H9 (cell line): Measurements from ENCODE around the gene SUPT20HL1. TPM values are rescaled to one million over a fixed set of nuclear protein-coding genes. Genes with fewer than 3 reads are reported as not detected.

Experiments used
- DNase-seq: peaks from one replicate; pipeline ENCODE4 v3.0.0-alpha.2; 2017
- H2AFZ ChIP-seq: one replicate; pipeline ENCODE4 v1.6.1; 2013; ENCODE audit warnings: mild to moderate bottlenecking, low read length, control low read depth, moderate library complexity
- H2AK5ac ChIP-seq: 2 replicates; pipeline ENCODE4 v1.6.1; 2013; ENCODE audit warnings: low read length, control low read depth, mixed read lengths; ENCODE audit not compliant: insufficient read length
- H2BK120ac ChIP-seq: one replicate; pipeline ENCODE4 v1.6.1; 2013; ENCODE audit warnings: low read depth, mild to moderate bottlenecking, low read length, control low read depth, inconsistent platforms; ENCODE audit not compliant: poor library complexity, severe bottlenecking
- H2BK12ac ChIP-seq: 2 replicates; pipeline ENCODE4 v1.6.1; 2013; ENCODE audit warnings: low read length, control low read depth, mixed read lengths, low read depth; ENCODE audit not compliant: insufficient read length
- H2BK15ac ChIP-seq: 2 replicates; pipeline ENCODE4 v1.6.1; 2013; ENCODE audit warnings: low read depth, low read length, control low read depth
- H2BK20ac ChIP-seq: one replicate; pipeline ENCODE4 v1.6.1; 2013; ENCODE audit warnings: low read depth, mild to moderate bottlenecking, low read length, control low read depth, inconsistent platforms; ENCODE audit not compliant: poor library complexity, severe bottlenecking
- H2BK5ac ChIP-seq: 2 replicates; pipeline ENCODE4 v1.6.1; 2013; ENCODE audit warnings: low read length, control low read depth, mixed read lengths; ENCODE audit not compliant: insufficient read length
- H3K14ac ChIP-seq: 2 replicates; pipeline ENCODE4 v1.6.1; 2013; ENCODE audit warnings: low read length, control low read depth; ENCODE audit not compliant: insufficient read depth
- H3K18ac ChIP-seq: 2 replicates; pipeline ENCODE4 v1.6.1; 2013; ENCODE audit warnings: low read depth, mild to moderate bottlenecking, mixed read lengths, low read length, control low read depth; ENCODE audit not compliant: insufficient read length
- H3K23ac ChIP-seq: 2 replicates; pipeline ENCODE4 v1.6.1; 2013; ENCODE audit warnings: low read length, control low read depth, mixed read lengths, low read depth; ENCODE audit not compliant: insufficient read length
- H3K23me2 ChIP-seq: 2 replicates; pipeline ENCODE4 v1.6.1; 2013; ENCODE audit warnings: low read depth, mild to moderate bottlenecking, mixed read lengths, low read length, control low read depth; ENCODE audit not compliant: insufficient read length, poor library complexity, severe bottlenecking
- H3K27ac ChIP-seq: 2 replicates; pipeline ENCODE4 v1.5.1; 2013; ENCODE audit warnings: low read length, control low read depth, mixed read lengths, low read depth; ENCODE audit not compliant: insufficient read length
- H3K27me3 ChIP-seq: 2 replicates; pipeline ENCODE4 v1.6.1; 2013; ENCODE audit warnings: low read length, control low read depth, inconsistent platforms; ENCODE audit not compliant: insufficient read depth
- H3K4ac ChIP-seq: 2 replicates; pipeline ENCODE4 v1.6.1; 2013; ENCODE audit warnings: low read depth, mild to moderate bottlenecking, control low read depth, inconsistent platforms, low read length, moderate library complexity
- H3K4me1 ChIP-seq: 2 replicates; pipeline ENCODE4 v1.6.1; 2013; ENCODE audit warnings: low read length, control low read depth, inconsistent platforms; ENCODE audit not compliant: insufficient read depth
- H3K4me2 ChIP-seq: 2 replicates; pipeline ENCODE4 v1.6.1; 2013; ENCODE audit warnings: low read length, control low read depth, mixed read lengths; ENCODE audit not compliant: insufficient read length, insufficient read depth
- H3K56ac ChIP-seq: 2 replicates; pipeline ENCODE4 v1.6.1; 2013; ENCODE audit warnings: low read depth, mild to moderate bottlenecking, mixed read lengths, low read length, control low read depth; ENCODE audit not compliant: insufficient read length
- H3K79me1 ChIP-seq: 2 replicates; pipeline ENCODE4 v1.6.1; 2013; ENCODE audit warnings: low read depth, mild to moderate bottlenecking, moderate library complexity, low read length, control low read depth, inconsistent platforms; ENCODE audit not compliant: insufficient read depth, poor library complexity, severe bottlenecking
- H3K79me2 ChIP-seq: 2 replicates; pipeline ENCODE4 v1.6.1; 2013; ENCODE audit warnings: low read length, control low read depth, inconsistent platforms; ENCODE audit not compliant: insufficient read depth
- H3K9ac ChIP-seq: 2 replicates; pipeline ENCODE4 v1.6.1; 2013; ENCODE audit warnings: low read length, control low read depth, mixed read lengths; ENCODE audit not compliant: insufficient read length; ENCODE audit errors: extremely low read depth
- H3K9me3 ChIP-seq: one replicate; pipeline ENCODE4 v1.6.1; 2013; ENCODE audit warnings: low read depth, low read length, inconsistent platforms; ENCODE audit not compliant: control insufficient read depth
- H3T11ph ChIP-seq: one replicate; pipeline ENCODE4 v1.6.1; 2013; ENCODE audit warnings: mild to moderate bottlenecking, low read length, control low read depth, inconsistent platforms
- H4K20me1 ChIP-seq: one replicate; pipeline ENCODE4 v1.6.1; 2013; ENCODE audit not compliant: control insufficient read depth, insufficient read length, insufficient read depth
- H4K5ac ChIP-seq: 2 replicates; pipeline ENCODE4 v1.6.1; 2013; ENCODE audit warnings: low read depth, mild to moderate bottlenecking, mixed read lengths, low read length, control low read depth; ENCODE audit not compliant: insufficient read length
- H4K8ac ChIP-seq: replicated peaks from 2 replicates; pipeline ENCODE4 v1.6.1; 2013; ENCODE audit warnings: low read length, control low read depth, mixed read lengths, low read depth; ENCODE audit not compliant: insufficient read length
- H4K91ac ChIP-seq: 2 replicates; pipeline ENCODE4 v1.6.1; 2013; ENCODE audit warnings: low read depth, mild to moderate bottlenecking, moderate library complexity, mixed read lengths, low read length, control low read depth; ENCODE audit not compliant: insufficient read length
- H3K27ac Mint-ChIP-seq, 3 experiments: 2 replicates in 2 of 3; 3 replicates in 1 of 3; pipeline ENCODE4 v1.8.0; 2020 to 2021; ENCODE audit warnings: mixed read lengths in 3 of 3, mild to moderate bottlenecking in 1 of 3, moderate library complexity in 1 of 3
- H3K27me3 Mint-ChIP-seq: 2 replicates; pipeline ENCODE4 v1.8.0; 2021; ENCODE audit warnings: low read depth, mild to moderate bottlenecking, moderate library complexity, mixed read lengths
- H3K36me3 Mint-ChIP-seq, 3 experiments: 2 replicates in 2 of 3; 3 replicates in 1 of 3; pipeline ENCODE4 v1.8.0; 2020 to 2021; ENCODE audit warnings: low read depth in 3 of 3, mixed read lengths in 3 of 3; ENCODE audit not compliant: insufficient read depth in 1 of 3
- H3K4me1 Mint-ChIP-seq, 2 experiments: 2 replicates each; pipeline ENCODE4 v1.8.0; 2020; ENCODE audit warnings: mixed read lengths in 2 of 2
- H3K4me3 Mint-ChIP-seq, 2 experiments: 2 replicates in 1 of 2; 3 replicates in 1 of 2; pipeline ENCODE4 v1.8.0; 2020 to 2021; ENCODE audit warnings: mild to moderate bottlenecking in 2 of 2, mixed read lengths in 2 of 2, moderate library complexity in 1 of 2
- H3K9me3 Mint-ChIP-seq, 2 experiments: 2 replicates in 1 of 2; 3 replicates in 1 of 2; pipeline ENCODE4 v1.8.0; 2020; ENCODE audit warnings: mild to moderate bottlenecking in 2 of 2, mixed read lengths in 2 of 2, moderate library complexity in 1 of 2
- WGBS: extraction: QIAGEN DNeasy Blood & Tissue Kit; methylation state at CpG from one replicate; pipeline ENCODE4 v1.1.7; 2013; ENCODE audit warnings: missing lambda C conversion rate, low lambda C conversion rate, mixed read lengths; ENCODE audit not compliant: insufficient read length; ENCODE audit errors: extremely low coverage; 5-methylcytosine and 5-hydroxymethylcytosine counted together
- total RNA-seq: library from RNA; stranded (reverse); gene quantifications from 2 replicates; pipeline ENCODE4 v1.2.1, GENCODE V29; 2021
- TF ChIP-seq, protein P1 (sequence below): fragments of 200-600 bp; sonication (generic); conservative IDR thresholded peaks from 3 replicates; pipeline ENCODE4 v1.8.0; 2021; ENCODE audit warnings: antibody characterized with exemption, mild to moderate bottlenecking

Gene SUPT20HL1
- total RNA-seq, 1 experiment from 2014 or later: not detected

- H3K27ac ChIP-seq: no peak overlapping the region
- Mint-ChIP-seq H3K36me3 (no peaks in the 10 kb centered on the region), H3K9me3 (no peaks in the 10 kb centered on the region), H3K4me3 (no peak overlapping the region), H3K4me1 (peaks cover 43 to 54% of the 10 kb centered on the region in 2 experiments), H3K27ac (no peak overlapping the region), H3K27me3 (0 out of 2 replicates have a peak, but pooled peaks cover 2% of the 10 kb centered on the region)
- no peak for DNase-seq
- no peaks in the 10 kb centered on the region for H3K23me2 ChIP-seq
- no peak overlapping the region for H2AFZ ChIP-seq
- peaks cover 6% of the 10 kb centered on the region; the same call in 1 of the 2 replicates for H3K4me1 ChIP-seq
- no peaks in the 10 kb centered on the region for H4K20me1 ChIP-seq
- H2BK20ac ChIP-seq: no peak overlapping the region
- H3K23ac ChIP-seq: no peak overlapping the region
- TF ChIP-seq, protein P1, sequence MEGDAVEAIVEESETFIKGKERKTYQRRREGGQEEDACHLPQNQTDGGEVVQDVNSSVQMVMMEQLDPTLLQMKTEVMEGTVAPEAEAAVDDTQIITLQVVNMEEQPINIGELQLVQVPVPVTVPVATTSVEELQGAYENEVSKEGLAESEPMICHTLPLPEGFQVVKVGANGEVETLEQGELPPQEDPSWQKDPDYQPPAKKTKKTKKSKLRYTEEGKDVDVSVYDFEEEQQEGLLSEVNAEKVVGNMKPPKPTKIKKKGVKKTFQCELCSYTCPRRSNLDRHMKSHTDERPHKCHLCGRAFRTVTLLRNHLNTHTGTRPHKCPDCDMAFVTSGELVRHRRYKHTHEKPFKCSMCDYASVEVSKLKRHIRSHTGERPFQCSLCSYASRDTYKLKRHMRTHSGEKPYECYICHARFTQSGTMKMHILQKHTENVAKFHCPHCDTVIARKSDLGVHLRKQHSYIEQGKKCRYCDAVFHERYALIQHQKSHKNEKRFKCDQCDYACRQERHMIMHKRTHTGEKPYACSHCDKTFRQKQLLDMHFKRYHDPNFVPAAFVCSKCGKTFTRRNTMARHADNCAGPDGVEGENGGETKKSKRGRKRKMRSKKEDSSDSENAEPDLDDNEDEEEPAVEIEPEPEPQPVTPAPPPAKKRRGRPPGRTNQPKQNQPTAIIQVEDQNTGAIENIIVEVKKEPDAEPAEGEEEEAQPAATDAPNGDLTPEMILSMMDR: no peak
- H3K79me2 ChIP-seq: no peaks in the 10 kb centered on the region
- H4K8ac ChIP-seq: no peak overlapping the region
- no peak overlapping the region for H2BK5ac ChIP-seq
- no CpG with 5 or more reads among the region's 6 CpGs for WGBS
- no peaks in the 10 kb centered on the region; the same call in 1 of the 2 replicates for H3K27me3 ChIP-seq
- H3K18ac ChIP-seq: no peak overlapping the region
- no peak overlapping the region for H3K56ac ChIP-seq
- no peak overlapping the region for H2BK120ac ChIP-seq
- H3K9me3 ChIP-seq: no peaks in the 10 kb centered on the region
- no peak overlapping the region for H3T11ph ChIP-seq
- H3K4ac ChIP-seq: no peak overlapping the region
- no peak overlapping the region for H3K9ac ChIP-seq
- H2BK12ac ChIP-seq: no peak overlapping the region
- no peak overlapping the region for H4K5ac ChIP-seq
- no peak overlapping the region for H4K91ac ChIP-seq
- no peak overlapping the region for H3K14ac ChIP-seq
- H2AK5ac ChIP-seq: no peak overlapping the region
- no peak overlapping the region for H3K4me2 ChIP-seq
- no peak overlapping the region for H2BK15ac ChIP-seq
- H3K79me1 ChIP-seq: no peaks in the 10 kb centered on the region
Observed at GRCh38 chrX:24392709-24393108, 32.3 kb downstream of the SUPT20HL1 start.
